Measurements from ENCODE around the gene PRKACB. TPM values are rescaled to one million over a fixed set of nuclear protein-coding genes. Genes with fewer than 3 reads are reported as not detected.

Gene PRKACB
- total RNA-seq, 1 donor from 2014 or later: 13.7 TPM

GRCh38 chr1:84271441-84272151 is 127.5 kb downstream of the PRKACB start:
- TF ChIP-seq CTCF (IDR thresholded peaks at IDR 0.05; ENCODE audit: insufficient read depth, low read length, poor library complexity, severe bottlenecking): no peak

GRCh38 chr1:84272401-84272800 is 128.3 kb downstream of the PRKACB start:
- no peak for TF ChIP-seq CTCF (IDR thresholded peaks at IDR 0.05; ENCODE audit: insufficient read depth, low read length, poor library complexity, severe bottlenecking)
- Histone ChIP-seq H3K4me3 (ENCODE audit: low read depth, low read length) (no peak overlapping the region), H3K36me3 (ENCODE audit: control insufficient read depth, insufficient read depth, low read length) (no peaks in the 10 kb centered on the region), H3K27me3 (ENCODE audit: control insufficient read depth, insufficient read depth, low read length) (no peaks in the 10 kb centered on the region)
- DNase-seq (ENCODE audit: low read depth): no peak

More at GRCh38 chr1:84271441-84272151, 127.5 kb downstream of the PRKACB start:
- Histone ChIP-seq H3K4me3 (ENCODE audit: low read depth, low read length) (no peak overlapping the region), H3K36me3 (ENCODE audit: control insufficient read depth, insufficient read depth, low read length) (no peaks in the 10 kb centered on the region), H3K27me3 (ENCODE audit: control insufficient read depth, insufficient read depth, low read length) (no peaks in the 10 kb centered on the region)
- no peak for DNase-seq (ENCODE audit: low read depth)

- Histone ChIP-seq H3K36me3 (ENCODE audit: control insufficient read depth, insufficient read depth, low read length) (no peaks in the 10 kb centered on the region), H3K27me3 (ENCODE audit: control insufficient read depth, insufficient read depth, low read length) (no peaks in the 10 kb centered on the region), H3K4me3 (ENCODE audit: low read depth, low read length) (no peak overlapping the region)
- no peak for DNase-seq (ENCODE audit: low read depth)
- no peak for TF ChIP-seq CTCF (IDR thresholded peaks at IDR 0.05; ENCODE audit: insufficient read depth, low read length, poor library complexity, severe bottlenecking)
Measured at GRCh38 chr1:84277343-84278059, 133.4 kb downstream of the PRKACB start.

GRCh38 chr1:84278905-84279304 is 134.8 kb downstream of the PRKACB start:
- no peak for DNase-seq (ENCODE audit: low read depth)

GRCh38 chr1:84280912-84281311 is 136.8 kb downstream of the PRKACB start:
- no peak for DNase-seq (ENCODE audit: low read depth)
- TF ChIP-seq CTCF (IDR thresholded peaks at IDR 0.05; ENCODE audit: insufficient read depth, low read length, poor library complexity, severe bottlenecking): no peak
- Histone ChIP-seq H3K27me3 (ENCODE audit: control insufficient read depth, insufficient read depth, low read length) (no peaks in the 10 kb centered on the region), H3K36me3 (ENCODE audit: control insufficient read depth, insufficient read depth, low read length) (no peaks in the 10 kb centered on the region), H3K4me3 (ENCODE audit: low read depth, low read length) (no peak overlapping the region)

More at GRCh38 chr1:84278905-84279304, 134.8 kb downstream of the PRKACB start:
- H3K36me3 ChIP-seq (ENCODE audit: control insufficient read depth, insufficient read depth, low read length): no peaks in the 10 kb centered on the region
- H3K27me3 ChIP-seq (ENCODE audit: control insufficient read depth, insufficient read depth, low read length): no peaks in the 10 kb centered on the region
- no peak overlapping the region for H3K4me3 ChIP-seq (ENCODE audit: low read depth, low read length)
- no peak for TF ChIP-seq CTCF (IDR thresholded peaks at IDR 0.05; ENCODE audit: insufficient read depth, low read length, poor library complexity, severe bottlenecking)
